ENCODE results near the gene NFILZ. TPM values are rescaled to one million over a fixed set of nuclear protein-coding genes. Genes with fewer than 3 reads are reported as not detected.

NFILZ gene
- not detected for polyA plus RNA-seq (ENCODE audit: low read depth in 6 of 6)

- Mint-ChIP-seq H3K36me3 (no peaks in the 10 kb centered on the region), H3K9me3 (peaks cover 0 to 4% (median 0%) of the 10 kb centered on the region in 7 donors), H3K4me1 (no peaks in the 10 kb centered on the region), H3K27me3 (peaks cover 6 to 15% (median 9%) of the 10 kb centered on the region in 3 donors), H3K4me3 (no peak within 1 kb of the TSS), H3K27ac (no peak within 1 kb of the TSS)
- DNase-seq (no peak), ATAC-seq (ENCODE audit: low read depth in 2 of 2) (no peak)
Observed at GRCh38 chr19:8629996-8630683, at the start of gene NFILZ. NFILZ (plus strand) TSS chr19:8630633; CDS start chr19:8676766, 46,133 bp downstream.

- DNase-seq = peak; percentile 77
- H3K4me3 Mint-ChIP-seq = no peak overlapping the region
- no peaks in the 10 kb centered on the region for H3K9me3 Mint-ChIP-seq
- H3K27me3 Mint-ChIP-seq = no peaks in the 10 kb centered on the region
- ATAC-seq (ENCODE audit: low read depth in 2 of 2) = peak; percentile 61 to 71
- no peaks in the 10 kb centered on the region for H3K36me3 Mint-ChIP-seq
- peak overlapping the region in 1 of 6 donors; percentile 51 for H3K27ac Mint-ChIP-seq
- H3K4me1 Mint-ChIP-seq = peaks cover 24 to 35% (median 30%) of the 10 kb centered on the region in 3 donors
Observed at GRCh38 chr19:8580710-8581281, 49.6 kb upstream of the NFILZ start.

DNA sequence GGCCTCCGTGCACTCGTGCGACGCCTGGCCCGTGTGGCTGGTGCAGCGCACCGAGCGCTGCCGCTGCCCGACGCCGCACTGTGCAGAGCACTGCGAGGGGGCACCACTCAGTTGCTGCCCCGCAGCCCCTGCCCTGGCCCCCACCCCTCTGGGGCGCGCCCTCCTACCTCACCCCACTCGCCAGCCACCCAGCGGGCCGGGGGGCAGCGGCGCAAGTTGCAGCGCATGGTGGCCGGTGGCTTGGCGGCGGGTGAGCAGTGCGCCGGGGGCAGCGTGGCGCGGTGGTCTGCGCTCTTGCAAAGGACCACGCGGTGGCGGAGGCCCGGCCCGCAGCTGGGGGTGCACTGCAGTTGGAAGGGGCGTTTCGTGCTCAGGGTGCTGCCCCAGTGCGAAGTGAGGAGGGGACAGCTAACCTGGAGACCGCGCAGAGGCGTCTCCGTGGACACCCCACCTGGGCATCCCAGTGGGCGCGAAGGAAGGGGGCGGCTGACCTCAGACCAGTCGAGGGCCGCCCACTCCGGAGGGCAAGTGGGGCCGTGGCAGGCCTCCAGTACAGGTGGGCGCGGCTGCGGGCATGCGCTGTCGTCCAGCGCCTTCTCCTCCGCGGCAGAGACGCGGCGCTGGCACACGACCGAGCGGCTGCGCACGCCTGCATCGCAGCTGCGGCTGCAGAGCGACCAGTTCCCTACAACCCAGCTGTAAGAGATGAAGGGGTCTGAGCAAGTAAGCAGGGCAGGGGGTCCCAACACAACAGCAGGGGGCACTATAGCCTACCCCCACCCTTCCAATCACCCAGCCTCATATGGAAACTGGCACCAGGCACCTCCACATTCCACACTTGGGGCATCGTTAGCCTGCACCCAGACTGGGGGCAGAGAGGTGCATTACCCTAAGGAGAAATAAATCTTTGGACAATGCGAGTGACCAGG lies 45.2 kb upstream of the NFILZ start:
- DNase-seq = no peak
- Mint-ChIP-seq H3K9me3 (no peaks in the 10 kb centered on the region), H3K4me1 (peaks cover 0 to 4% (median 3%) of the 10 kb centered on the region in 3 donors), H3K4me3 (no peak overlapping the region), H3K36me3 (no peaks in the 10 kb centered on the region), H3K27ac (no peak overlapping the region), H3K27me3 (peaks cover 0 to 14% (median 0%) of the 10 kb centered on the region in 3 donors)
- no peak for ATAC-seq (ENCODE audit: low read depth in 2 of 2)

DNA sequence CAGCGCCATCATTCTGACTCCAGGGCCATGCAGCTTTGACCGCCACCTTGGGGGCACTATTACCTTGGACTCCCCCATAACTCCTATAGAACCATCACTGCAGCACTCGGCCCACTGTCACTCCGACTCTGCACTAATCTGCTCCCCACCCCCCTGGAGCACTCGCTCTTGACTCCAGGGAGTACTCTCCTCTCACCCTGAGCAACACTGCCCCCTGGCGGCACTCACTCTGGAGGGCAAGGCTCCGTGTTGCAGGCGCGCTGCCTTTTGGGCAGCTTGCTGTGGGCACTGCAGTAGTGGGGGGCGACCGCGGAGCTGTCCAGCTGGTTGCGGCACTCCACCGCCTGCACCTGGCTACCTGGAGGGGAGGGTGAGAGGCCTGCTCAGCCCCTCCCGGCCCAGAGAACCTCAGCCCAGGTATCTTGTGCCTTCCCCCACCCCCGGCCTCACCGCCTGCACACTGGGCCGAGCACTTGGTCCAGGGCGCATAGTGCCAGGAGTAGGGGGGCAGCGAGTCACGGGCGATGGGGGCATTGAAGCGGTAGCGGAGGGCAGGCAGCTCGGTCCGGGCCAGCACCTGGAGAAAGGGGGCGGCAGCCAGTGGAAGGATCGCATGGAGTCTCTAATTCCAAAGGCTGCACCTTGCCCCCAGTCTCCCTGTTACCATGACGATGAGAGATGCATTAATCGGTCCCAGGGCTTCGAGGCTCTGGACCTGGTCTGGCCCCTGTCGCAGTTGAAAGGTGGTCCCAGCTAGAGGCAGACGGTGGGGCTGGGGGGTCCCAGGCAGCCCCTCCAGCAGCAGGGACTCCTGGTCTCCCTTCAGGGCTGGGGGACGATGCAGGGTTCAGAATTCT lies 44.3 kb upstream of the NFILZ start:
- ATAC-seq (ENCODE audit: low read depth in 2 of 2) (no peak), DNase-seq (no peak)
- H3K9me3 Mint-ChIP-seq = no peaks in the 10 kb centered on the region
- H3K4me1 Mint-ChIP-seq = peaks cover 4 to 6% (median 5%) of the 10 kb centered on the region in 3 donors
- no peak overlapping the region for H3K27ac Mint-ChIP-seq
- no peaks in the 10 kb centered on the region for H3K36me3 Mint-ChIP-seq
- no peak overlapping the region for H3K4me3 Mint-ChIP-seq
- H3K27me3 Mint-ChIP-seq = peaks cover 0 to 19% (median 5%) of the 10 kb centered on the region in 3 donors

GRCh38 chr19:8589177-8589714 lies 41.2 kb upstream of the NFILZ start:
- ATAC-seq (ENCODE audit: low read depth in 2 of 2) (no peak), DNase-seq (no peak)
- Mint-ChIP-seq H3K36me3 (peaks cover 8 to 19% of the 10 kb centered on the region in 2 donors), H3K27me3 (peaks cover 17 to 51% (median 36%) of the 10 kb centered on the region in 3 donors), H3K4me1 (peaks cover 19 to 24% (median 21%) of the 10 kb centered on the region in 3 donors), H3K9me3 (peaks cover 6 to 17% (median 10%) of the 10 kb centered on the region in 7 donors), H3K27ac (no peak overlapping the region), H3K4me3 (no peak overlapping the region)

DNA sequence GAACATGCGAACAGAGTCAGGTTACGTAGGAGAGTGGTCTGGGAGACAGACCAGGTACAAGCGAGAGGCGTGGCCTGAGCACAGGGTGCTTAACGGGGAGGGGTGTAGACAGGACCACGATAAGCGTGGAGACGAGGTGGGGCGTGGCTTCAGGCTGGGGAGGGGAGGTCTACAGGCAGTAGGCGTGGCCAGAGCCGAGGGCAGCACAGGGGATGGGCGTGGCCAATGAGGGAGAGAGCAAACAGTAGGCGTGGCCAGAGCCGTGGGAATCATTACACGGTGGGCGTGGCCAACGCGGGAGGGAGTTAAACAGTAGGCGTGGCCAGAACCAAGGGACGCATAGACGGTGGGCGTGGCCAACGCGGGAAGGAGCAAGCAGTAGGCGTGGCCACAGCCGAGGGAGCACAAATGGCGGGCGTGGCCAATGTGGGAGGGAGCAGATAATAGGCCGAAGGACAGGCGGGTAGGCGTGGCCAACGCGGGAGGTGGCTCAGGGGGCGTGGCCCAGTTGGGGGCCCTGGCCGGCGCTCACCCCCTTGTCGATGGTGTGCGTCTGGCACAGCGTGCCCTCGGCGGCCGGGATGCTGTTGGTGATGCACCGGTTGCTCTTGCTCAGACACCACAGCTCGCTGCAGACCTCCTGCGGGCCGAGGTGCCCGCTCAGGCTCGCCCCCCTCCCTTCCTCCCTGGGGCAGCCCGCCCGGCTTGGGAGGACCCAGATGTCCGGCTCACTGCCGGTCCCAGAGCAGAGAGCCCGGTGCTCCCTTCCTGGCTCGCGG lies 38.0 kb upstream of the NFILZ start:
- Mint-ChIP-seq H3K36me3 (peaks cover 9 to 25% of the 10 kb centered on the region in 2 donors), H3K4me3 (peak overlapping the region; percentile 72 to 92 (median 88)), H3K4me1 (peaks cover 19 to 24% (median 21%) of the 10 kb centered on the region in 3 donors), H3K9me3 (peaks cover 6 to 20% (median 13%) of the 10 kb centered on the region in 7 donors), H3K27me3 (peaks cover 26 to 77% (median 59%) of the 10 kb centered on the region in 3 donors), H3K27ac (peak overlapping the region in 5 of 6 donors; percentile 2 to 84 (median 64))
- ATAC-seq (ENCODE audit: low read depth in 2 of 2) = peak; percentile 76 to 81
- peak; percentile 73 for DNase-seq

DNA sequence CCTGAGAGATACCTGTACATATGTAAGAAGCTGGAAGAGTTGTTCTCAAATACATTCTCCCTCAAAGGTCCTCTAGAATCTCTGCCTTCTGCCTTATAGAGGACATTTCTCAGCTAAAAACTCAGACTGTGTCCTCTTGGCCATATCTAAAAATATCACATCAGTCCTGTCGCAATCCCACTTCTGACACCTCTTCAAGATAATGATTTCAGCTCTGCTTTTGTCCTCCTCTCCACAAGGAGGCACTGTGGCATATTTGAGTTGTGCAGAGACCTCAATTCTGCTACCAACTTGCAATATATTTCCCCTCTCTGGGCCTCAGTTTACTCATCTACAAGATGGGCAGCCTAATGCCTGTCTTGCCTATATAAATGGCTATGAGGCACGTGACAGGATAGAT lies 36.5 kb upstream of the NFILZ start:
- H3K36me3 Mint-ChIP-seq = peaks cover 9 to 25% of the 10 kb centered on the region in 2 donors
- no peak for ATAC-seq (ENCODE audit: low read depth in 2 of 2)
- H3K27ac Mint-ChIP-seq = no peak overlapping the region
- peaks cover 19 to 24% (median 21%) of the 10 kb centered on the region in 3 donors for H3K4me1 Mint-ChIP-seq
- H3K9me3 Mint-ChIP-seq = peaks cover 6 to 20% (median 13%) of the 10 kb centered on the region in 7 donors
- H3K4me3 Mint-ChIP-seq = peak overlapping the region in 4 of 8 donors; percentile 14 to 82 (median 34)
- no peak for DNase-seq
- peaks cover 28 to 71% (median 60%) of the 10 kb centered on the region in 3 donors for H3K27me3 Mint-ChIP-seq

GRCh38 chr19:8595651-8596050 lies 34.8 kb upstream of the NFILZ start:
- Mint-ChIP-seq H3K4me3 (no peak overlapping the region), H3K36me3 (peaks cover 9 to 25% of the 10 kb centered on the region in 2 donors), H3K27ac (no peak overlapping the region), H3K27me3 (peaks cover 32 to 62% (median 60%) of the 10 kb centered on the region in 3 donors), H3K4me1 (peaks cover 19 to 24% (median 21%) of the 10 kb centered on the region in 3 donors), H3K9me3 (peaks cover 6 to 20% (median 13%) of the 10 kb centered on the region in 7 donors)
- ATAC-seq (ENCODE audit: low read depth in 2 of 2) = no peak
- DNase-seq = no peak

DNA sequence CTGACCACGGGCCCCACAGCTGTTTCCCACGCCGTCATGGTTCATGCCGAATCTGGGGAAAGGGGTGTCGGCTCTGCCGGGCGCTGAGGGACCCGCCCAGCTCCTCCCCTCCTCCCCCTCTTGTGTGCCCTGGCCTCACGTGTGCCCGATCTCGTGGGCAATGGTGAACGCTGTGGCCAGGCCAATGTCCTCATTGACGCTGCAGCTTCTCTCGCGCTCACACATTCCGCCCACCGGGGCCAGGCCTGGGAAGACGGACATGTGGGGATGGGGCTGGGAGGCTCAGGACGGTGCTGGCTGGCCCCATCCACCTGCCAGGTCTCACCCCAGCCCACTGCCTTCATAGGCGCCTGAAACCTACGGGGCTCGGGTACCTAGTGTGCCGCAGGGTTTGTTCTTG lies 34.3 kb upstream of the NFILZ start:
- Mint-ChIP-seq H3K27ac (no peak overlapping the region), H3K4me1 (peaks cover 15 to 19% (median 16%) of the 10 kb centered on the region in 3 donors), H3K9me3 (peaks cover 6 to 20% (median 13%) of the 10 kb centered on the region in 7 donors), H3K36me3 (peaks cover 9 to 25% of the 10 kb centered on the region in 2 donors), H3K4me3 (no peak overlapping the region), H3K27me3 (peaks cover 32 to 61% (median 55%) of the 10 kb centered on the region in 3 donors)
- ATAC-seq (ENCODE audit: low read depth in 2 of 2) = no peak
- DNase-seq = no peak

DNA sequence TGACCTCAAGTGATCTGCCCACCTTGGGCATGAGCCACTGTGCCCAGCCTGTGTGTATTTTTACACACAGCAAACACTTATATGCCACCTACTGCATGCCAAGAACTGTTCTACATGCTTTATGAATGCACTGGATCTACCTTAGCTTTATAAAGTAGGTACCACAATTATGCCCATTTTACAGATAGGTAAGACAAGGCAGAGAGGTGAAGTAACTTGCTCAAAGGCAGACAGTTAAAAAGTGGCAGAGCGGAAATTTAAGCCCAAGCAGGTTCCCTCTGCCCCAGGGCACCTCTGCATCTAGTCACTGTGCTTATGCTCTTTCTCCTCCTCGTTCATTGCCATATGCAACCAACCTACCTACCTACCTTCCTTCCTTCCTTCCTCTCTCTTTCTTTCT lies 30.4 kb upstream of the NFILZ start:
- Mint-ChIP-seq H3K4me3 (no peak overlapping the region), H3K36me3 (no peaks in the 10 kb centered on the region), H3K27ac (no peak overlapping the region), H3K4me1 (peaks cover 0 to 3% (median 0%) of the 10 kb centered on the region in 3 donors), H3K27me3 (peaks cover 12 to 30% (median 26%) of the 10 kb centered on the region in 3 donors), H3K9me3 (peaks cover 0 to 4% (median 0%) of the 10 kb centered on the region in 7 donors)
- DNase-seq = no peak
- no peak for ATAC-seq (ENCODE audit: low read depth in 2 of 2)

DNA sequence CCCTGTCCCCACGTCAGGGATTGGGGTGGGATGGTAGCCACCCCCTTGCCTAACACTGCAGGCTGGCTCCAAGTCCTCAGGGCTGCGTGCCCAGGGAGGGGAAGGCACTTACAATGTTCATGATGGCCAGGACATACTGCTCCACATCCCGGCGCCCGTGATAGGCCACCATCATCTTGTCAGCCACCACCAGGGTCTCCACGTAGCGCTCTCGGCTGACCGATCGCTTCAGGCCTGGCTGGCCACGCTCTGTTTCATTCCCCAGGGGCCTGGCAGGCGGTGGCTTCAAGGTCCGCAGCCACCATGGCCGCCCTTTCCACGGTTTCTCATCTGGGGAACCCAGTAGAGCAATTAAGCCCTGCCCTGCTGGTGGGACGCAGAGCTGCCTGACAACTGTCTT lies 29.6 kb upstream of the NFILZ start:
- H3K4me1 Mint-ChIP-seq = peaks cover 0 to 3% (median 0%) of the 10 kb centered on the region in 3 donors
- DNase-seq (no peak), ATAC-seq (ENCODE audit: low read depth in 2 of 2) (no peak)
- H3K36me3 Mint-ChIP-seq = no peaks in the 10 kb centered on the region
- peaks cover 12 to 26% (median 24%) of the 10 kb centered on the region in 3 donors for H3K27me3 Mint-ChIP-seq
- H3K4me3 Mint-ChIP-seq = no peak overlapping the region
- peaks cover 0 to 4% (median 0%) of the 10 kb centered on the region in 7 donors for H3K9me3 Mint-ChIP-seq
- peak overlapping the region in 1 of 6 donors; percentile 44 for H3K27ac Mint-ChIP-seq

Measured in naive B cell (primary cell).